ENCODE measurements around the gene CORT. TPM values are rescaled to one million over a fixed set of nuclear protein-coding genes. Genes with fewer than 3 reads are reported as not detected.

Gene CORT
- total RNA-seq, 1 experiment from 2014 or later, result 0.66 TPM

- TF ChIP-seq SMAD4 (CRISPR knock-in tag; IDR thresholded peaks at IDR 0.05), result no peak
- peak; percentile 92 for TF ChIP-seq MAX (CRISPR knock-in tag; IDR thresholded peaks at IDR 0.05)
- peak; percentile 77; the same call in 1 of the 2 replicates for TF ChIP-seq E2F5 (CRISPR knock-in tag; IDR thresholded peaks at IDR 0.05)
- no peak for TF ChIP-seq IRF2 (CRISPR knock-in tag; IDR thresholded peaks at IDR 0.05; ENCODE audit: borderline replicate concordance, low read depth)
- TF ChIP-seq FOXK1 (CRISPR knock-in tag; IDR thresholded peaks at IDR 0.05), result peak; percentile 76; the same call in 1 of the 2 replicates
- no peak for TF ChIP-seq ZNF512 (CRISPR knock-in tag; IDR thresholded peaks at IDR 0.05; ENCODE audit: borderline replicate concordance)
- TF ChIP-seq ZNF671 (CRISPR knock-in tag; IDR thresholded peaks at IDR 0.05), result no peak
- TF ChIP-seq ZNF423 (CRISPR knock-in tag; IDR thresholded peaks at IDR 0.05), result no peak
- TF ChIP-seq MXD4 (CRISPR knock-in tag; IDR thresholded peaks at IDR 0.05; ENCODE audit: borderline replicate concordance), result 0 out of 2 replicates have a peak, but pooled peaks have one; percentile 29
- TF ChIP-seq JUN (CRISPR knock-in tag; IDR thresholded peaks at IDR 0.05), result no peak
- TF ChIP-seq USF1 (CRISPR knock-in tag; IDR thresholded peaks at IDR 0.05), result peak; percentile 100
- no peak for TF ChIP-seq NR2C2 (CRISPR knock-in tag; IDR thresholded peaks at IDR 0.05)
- no peak for TF ChIP-seq NR1H2 (CRISPR knock-in tag; IDR thresholded peaks at IDR 0.05)
- no peak for TF ChIP-seq ATF2 (CRISPR knock-in tag; IDR thresholded peaks at IDR 0.05; ENCODE audit: borderline replicate concordance, low read depth)
- no peak for TF ChIP-seq RELA (CRISPR knock-in tag; IDR thresholded peaks at IDR 0.05; ENCODE audit: borderline replicate concordance)
- no peak for TF ChIP-seq NFE2L1 (CRISPR knock-in tag; IDR thresholded peaks at IDR 0.05)
- no peak for TF ChIP-seq ZNF416 (CRISPR knock-in tag; IDR thresholded peaks at IDR 0.05)
- no peak for TF ChIP-seq ESRRA (CRISPR knock-in tag; IDR thresholded peaks at IDR 0.05; ENCODE audit: borderline replicate concordance)
- TF ChIP-seq HMGXB4 (CRISPR knock-in tag; IDR thresholded peaks at IDR 0.05), result peak; percentile 89
- peak; percentile 69 for TF ChIP-seq NFYB (CRISPR knock-in tag; conservative IDR thresholded peaks at IDR 0.05; ENCODE audit: low read depth)
These were observed 22.7 kb downstream of the CORT start, which contains the start of gene DFFA (continued) for GRCh38 chr1:10472220-10473144.

All from WTC11 (cell line).